GM12891 (cell line): ENCODE results near the gene NXPH4.

Experiments
- POLR2A ChIP-seq: IDR thresholded peaks from 2 replicates; pipeline ENCODE4 v1.6.1; 2011; ENCODE audit warnings: low read depth, low read length, control low read depth
- POLR2AphosphoS5 ChIP-seq: IDR thresholded peaks from 2 replicates; pipeline ENCODE4 v1.6.1; 2011; ENCODE audit warnings: low read depth, low read length, control low read depth

DNA sequence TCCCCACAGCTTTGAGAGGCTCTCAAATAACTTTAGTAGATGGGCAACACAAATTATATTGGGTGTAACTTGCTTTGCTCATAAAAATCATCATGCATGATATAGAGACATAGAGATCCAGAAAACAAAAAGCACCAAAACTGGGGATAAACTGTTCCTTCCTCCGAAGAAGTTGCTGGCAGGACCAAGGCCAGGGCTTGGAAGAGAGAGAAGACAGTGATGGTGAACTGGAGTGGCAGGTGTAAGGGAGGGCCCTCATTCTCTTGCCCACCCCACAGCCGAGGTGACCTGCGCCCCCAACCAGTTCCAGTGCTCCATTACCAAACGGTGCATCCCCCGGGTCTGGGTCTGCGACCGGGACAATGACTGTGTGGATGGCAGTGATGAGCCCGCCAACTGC, 15.4 kb upstream of the NXPH4 start:
- TF ChIP-seq POLR2A, result no peak
- TF ChIP-seq POLR2AphosphoS5, result no peak
